Activated gamma-delta T cell (primary cell): ENCODE results near the gene INPPL1.
"Not testable (repeated sequence)": the region's sequence is repeated elsewhere in the genome, so short reads cannot be mapped to it uniquely, and the experiment has no call there.

Experiments used
- DNase-seq: peaks from one replicate; lab custom pipeline; 2025; lab: John Stamatoyannopoulos, UW

INPPL1 gene

DNA sequence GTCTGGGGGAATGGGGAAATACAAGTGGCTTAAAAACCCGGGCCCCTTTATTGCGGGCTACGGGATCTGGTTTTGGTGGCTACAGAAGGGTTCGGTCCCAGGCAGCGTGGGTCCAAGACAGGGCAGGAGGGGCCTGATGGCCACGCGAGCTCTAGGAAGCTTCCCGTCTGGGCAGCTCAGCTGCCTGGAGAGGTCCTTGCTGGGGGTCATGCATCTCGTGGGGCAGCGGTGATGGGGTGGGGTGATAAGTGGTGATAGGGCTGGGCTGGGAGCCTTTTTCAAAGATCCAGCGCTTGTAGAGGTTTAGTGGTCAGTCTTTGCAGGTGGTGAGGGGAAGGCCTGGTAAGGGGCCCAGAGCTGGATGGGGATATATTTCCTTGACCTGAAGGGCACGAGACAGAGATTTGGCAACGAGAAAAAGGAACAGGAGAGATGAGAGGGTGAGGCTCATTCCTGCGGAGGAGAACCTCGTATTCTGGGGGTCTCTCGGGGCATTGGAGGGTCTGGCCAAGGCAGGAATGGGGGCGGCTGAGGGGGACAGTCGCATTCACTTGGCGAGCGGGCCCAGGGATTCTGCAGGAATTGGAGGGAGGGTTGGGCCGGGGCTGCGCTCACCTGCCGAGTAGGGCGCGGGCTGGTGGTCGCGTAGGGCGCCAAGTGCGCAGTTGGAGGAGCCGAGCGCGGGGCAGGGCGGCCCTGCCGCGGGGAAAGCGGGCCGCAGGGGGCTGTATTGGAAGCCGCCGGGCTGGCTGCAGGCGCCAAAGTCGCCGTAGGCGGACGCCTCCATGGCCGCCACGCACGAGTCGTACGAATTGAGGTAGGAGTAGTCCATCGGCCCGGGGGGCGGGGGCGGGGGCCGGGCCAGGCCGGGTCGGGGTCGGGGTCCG is 18.8 kb downstream of the INPPL1 start:
- DNase-seq, result no peak

- DNase-seq, result no peak
These were observed 19.4 kb downstream of the INPPL1 start, which contains the start of gene PHOX2A for GRCh38 chr11:72244060-72244360. Gene PHOX2A (minus strand): TSS chr11:72244176. CDS start chr11:72244004, 172 bp downstream.

DNA sequence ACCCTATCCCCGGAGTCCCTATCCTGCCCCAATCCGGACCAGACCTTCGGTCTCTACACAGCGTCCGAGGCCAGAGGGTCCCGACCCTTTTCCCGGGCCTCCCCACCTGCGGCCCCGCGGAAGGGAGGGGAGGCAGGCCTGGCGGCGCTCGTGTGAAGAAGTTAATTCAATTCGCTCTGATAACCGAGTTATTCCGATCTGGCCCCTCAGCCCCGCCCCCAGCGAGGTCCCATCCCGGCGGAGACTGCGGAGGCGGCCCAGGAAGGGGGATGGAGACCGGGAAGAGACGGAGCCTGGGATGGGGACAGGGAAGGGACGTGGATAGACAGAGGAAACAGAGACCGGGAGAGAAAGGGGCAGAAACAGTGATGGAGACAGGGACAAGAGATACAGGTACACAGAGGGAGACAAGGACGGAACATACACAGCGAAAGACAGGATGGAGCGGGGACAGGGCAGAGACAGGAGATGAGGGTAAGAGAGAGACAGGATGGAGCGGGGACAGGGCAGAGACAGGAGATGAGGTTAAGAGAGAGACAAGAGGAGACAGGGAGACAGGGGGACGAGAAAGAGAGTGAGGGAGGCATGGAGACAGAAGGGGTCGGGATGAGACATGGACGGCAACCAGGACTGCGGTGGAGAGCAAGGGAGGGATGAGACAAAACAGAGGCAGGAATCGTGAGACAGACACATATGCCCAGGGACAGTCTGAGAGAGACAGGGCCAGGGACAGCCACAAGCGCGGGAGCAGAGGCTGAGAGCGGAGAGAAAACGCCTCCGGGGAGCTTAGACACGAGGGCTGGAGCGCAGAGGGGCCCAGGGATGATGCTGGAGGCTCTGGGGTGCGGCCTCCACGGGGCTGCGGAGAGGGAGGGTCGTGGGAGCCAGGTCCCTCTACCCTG is 20.0 kb downstream of the INPPL1 start:
- DNase-seq, result no peak

GRCh38 chr11:72245263-72245816 is 20.8 kb downstream of the INPPL1 start:
- no peak for DNase-seq

GRCh38 chr11:72247584-72247983 is 23.0 kb downstream of the INPPL1 start:
- no peak for DNase-seq

DNA sequence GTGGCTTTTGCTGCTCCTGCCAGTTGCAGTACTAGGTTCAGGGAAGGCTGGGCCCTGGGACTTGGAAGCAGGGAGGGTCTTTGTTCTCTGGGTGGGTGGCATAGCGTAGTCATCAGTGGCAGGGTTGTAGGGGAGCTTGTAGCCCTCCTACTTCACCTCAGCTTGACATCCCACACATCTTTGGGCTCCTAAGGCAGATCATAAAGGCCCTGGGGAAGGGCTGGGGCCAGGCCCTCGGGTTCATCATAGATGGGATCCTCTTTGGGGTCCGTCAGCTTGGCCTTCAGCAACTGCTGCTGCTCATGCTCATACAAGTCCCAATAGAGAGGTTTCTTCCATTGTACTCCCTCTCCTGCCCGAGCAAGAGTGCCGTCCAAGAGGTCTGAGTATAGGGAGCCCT is 25.4 kb downstream of the INPPL1 start:
- DNase-seq, result no peak

DNA sequence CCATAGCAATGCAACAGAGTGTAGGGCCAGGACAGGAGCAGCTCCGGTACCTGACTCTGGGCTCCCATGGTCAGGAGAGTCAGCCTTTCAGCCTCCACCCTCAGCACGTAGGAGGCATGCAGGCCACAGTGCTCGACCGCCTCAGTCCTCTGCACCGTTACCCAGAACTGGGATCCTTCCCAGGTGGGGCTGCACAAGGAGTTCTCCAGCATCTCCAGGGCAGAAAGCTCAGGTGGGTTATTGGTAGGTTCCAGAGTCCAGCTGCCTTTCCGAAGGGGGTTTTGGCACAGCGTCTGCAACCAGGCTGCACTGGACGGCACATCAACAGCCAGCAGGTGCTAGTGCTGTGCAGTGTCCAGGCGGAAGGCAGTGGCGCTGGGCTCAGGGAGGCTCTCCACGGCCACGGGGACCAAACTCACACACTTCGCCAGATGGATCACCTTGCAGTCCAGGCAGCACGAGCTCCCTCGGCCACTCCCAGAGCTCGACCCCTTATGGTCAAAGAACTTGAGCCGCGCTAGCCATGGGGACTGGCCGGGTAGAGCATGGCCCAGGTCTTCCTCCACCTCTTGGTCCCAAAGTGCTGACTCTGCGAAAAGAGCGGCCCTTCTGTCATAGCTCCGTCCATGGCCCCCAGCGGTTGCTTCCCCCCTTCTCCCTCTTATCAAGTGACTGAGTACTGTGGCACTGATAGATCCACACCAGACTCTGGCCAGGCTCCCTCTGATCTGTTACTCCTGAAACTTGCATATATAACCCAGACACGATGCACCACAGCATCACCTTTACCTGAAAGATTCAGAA is 26.3 kb downstream of the INPPL1 start:
- no peak for DNase-seq

DNA sequence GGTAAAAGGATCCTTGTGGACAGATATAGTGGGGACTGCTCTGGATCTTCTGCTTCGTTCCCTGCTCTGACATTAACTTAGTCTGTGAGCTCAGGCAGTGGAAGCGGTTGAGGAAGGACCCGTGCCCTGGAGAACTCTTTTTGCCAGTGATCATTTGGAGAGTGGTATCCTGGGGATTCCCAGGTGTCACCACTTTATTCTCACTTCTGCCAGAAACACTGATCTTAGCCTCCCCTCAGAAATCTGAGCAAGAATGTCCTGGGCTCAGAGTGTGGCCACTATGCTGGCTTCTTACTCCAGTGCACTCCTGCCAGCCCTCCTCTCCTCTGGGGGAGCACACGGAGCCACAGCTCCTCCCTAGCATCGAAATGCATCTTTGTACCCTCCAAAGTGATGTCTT is 27.0 kb downstream of the INPPL1 start:
- no peak for DNase-seq

- DNase-seq, result no peak
These were observed 28.8 kb downstream of the INPPL1 start for GRCh38 chr11:72253392-72253791.

- DNase-seq, result no peak
These were observed 29.9 kb downstream of the INPPL1 start for GRCh38 chr11:72254299-72254993.

GRCh38 chr11:72257570-72257969 is 33.0 kb downstream of the INPPL1 start:
- DNase-seq, result no peak

DNA sequence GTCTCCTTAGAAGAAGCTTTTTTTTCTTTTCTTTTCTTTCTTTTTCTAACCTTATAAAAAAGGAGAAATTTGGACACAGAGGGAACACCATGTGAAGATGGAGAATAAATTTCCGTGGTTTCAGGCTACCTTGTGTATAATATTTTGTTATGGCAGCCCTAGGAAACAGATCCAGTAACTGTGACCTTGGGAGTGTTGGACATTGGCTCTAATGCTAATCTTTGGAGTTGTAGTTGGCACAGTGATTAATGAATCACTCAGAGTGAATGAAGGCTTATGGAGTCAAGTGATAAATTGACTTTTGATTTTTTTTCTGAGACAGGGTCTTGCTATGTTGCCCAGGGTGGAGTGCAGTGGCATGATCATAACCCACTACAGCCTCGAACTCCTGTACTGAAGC is 34.9 kb downstream of the INPPL1 start:
- DNase-seq, result no peak

- no peak for DNase-seq
These were observed 36.0 kb downstream of the INPPL1 start for GRCh38 chr11:72260574-72260973.

DNA sequence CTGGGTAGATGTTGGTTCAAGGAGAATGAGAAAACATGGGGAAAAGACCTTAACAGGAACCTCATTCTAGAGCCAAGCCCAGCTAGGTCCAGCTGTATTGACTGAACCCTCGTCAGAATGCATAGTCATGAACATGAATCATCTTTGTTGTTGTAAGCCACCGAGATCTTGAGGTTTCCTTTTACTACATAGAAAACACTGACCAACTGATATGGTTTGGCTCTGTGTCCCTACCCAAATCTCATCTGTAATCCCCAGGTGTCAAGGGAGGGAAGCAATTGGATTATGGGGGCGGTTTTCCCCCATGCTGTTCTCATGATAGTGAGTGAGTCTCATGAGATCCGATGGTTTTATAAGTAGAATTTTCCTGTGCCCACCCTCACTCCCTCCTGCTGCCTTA is 38.8 kb downstream of the INPPL1 start:
- no peak for DNase-seq

DNA sequence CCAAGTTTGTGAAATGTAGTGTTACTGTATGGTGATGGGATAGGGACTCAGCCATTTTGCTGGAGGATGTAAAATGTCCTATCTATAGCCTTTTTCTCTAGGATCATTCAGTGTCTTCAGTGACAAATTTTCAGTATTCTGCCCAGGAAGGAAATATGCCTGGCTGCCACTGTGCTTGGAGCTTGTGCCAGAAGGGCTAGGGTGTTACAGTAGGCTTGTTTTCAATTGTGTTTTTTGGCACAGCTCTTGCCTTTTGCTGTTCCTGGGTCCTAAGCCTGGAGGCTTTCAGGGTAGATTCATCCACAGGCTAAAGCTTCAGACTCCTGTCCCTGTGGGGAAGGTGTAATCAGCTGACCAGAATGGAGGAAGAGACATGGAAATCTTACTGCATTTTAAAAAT is 41.4 kb downstream of the INPPL1 start:
- DNase-seq, result no peak

DNA sequence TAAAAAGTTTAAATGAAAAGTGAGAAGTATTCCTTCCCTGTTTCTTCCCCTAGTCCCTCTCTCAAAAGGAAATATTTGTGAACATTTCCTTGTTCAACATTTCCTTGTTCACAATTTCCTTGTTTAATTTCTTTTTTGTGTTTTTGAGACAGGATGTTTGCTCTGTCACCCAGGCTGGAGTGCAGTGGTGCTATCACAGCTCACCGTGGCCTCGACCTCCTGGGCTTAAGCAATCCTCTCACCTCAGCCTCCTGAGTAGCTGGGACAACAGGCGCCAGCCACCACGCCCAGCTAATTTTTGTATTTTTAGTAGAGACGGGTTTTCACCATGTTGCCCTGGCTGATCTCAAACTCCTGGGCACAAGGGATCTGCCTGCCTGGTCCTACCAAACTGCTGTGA is 42.4 kb downstream of the INPPL1 start:
- not testable (repeated sequence) for DNase-seq

GRCh38 chr11:72267956-72268617 is 43.5 kb downstream of the INPPL1 start:
- no peak for DNase-seq

DNA sequence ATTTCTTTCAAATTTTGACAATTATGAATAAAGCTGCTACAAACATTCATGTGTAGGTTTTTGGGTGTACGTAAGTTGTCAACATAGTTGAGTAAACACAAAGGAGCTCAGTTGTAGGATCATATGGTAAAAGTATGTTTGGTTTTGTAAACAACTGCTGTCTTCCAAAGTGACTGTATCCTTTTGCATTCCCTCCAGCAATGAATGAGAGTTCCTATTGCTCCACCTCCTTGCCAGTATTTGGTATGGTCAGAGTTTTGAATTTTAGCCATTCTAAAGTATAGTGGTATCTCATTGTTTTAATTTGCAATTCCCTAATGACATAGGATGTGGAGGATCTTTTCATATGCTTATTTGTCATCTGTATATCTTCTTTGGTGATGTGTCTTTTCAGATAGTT is 47.4 kb downstream of the INPPL1 start:
- no peak for DNase-seq

DNA sequence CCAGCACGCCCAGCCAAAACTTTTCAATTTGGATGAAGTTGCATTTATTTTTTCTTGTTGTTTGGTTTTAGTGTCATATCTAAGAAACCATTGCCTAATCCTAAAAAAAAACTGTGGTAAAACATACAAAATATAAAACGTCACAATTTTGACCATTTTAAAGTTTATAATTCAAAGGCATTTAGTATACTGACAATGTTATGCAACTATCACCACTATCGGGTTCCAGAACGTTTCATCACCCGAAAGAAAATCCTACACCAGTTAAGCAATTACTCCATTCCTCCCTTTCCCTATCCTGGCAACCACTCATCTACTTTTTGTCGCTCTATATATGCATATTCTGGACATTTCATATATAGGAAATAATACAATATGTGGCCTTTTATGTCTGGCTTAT is 49.9 kb downstream of the INPPL1 start:
- no peak for DNase-seq

GRCh38 chr11:72278905-72279304 is 54.3 kb downstream of the INPPL1 start:
- no peak for DNase-seq

DNA sequence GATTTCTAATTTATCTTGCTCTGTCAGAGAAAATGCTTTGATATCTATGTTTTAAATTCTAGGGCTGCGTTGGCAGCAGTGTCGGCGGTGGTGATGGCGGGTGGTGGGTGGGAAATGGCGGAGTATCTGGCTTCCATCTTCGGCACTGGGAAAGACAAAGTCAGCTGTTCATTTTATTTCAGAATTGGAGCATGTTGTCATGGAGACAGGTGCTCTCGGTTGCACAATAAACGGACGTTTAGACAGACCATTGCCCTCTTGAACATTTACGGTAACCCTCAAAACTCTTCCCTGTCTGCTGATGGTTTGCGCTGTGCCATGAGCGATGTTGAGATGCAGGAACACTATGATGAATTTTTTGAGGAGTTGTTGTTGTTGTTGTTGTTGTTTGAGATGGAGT is 55.5 kb downstream of the INPPL1 start:
- DNase-seq, result no peak
